H1 (cell line): ENCODE measurements around the gene PRG2. TPM values are rescaled to one million over a fixed set of nuclear protein-coding genes. Genes with fewer than 3 reads are reported as not detected.

ENCODE experiments used
- BCL11A ChIP-seq, 2 experiments: IDR thresholded peaks; one replicate each; pipeline ENCODE4 v1.6.1; 2011; ENCODE audit warnings: low read depth in 2 of 2, low read length in 2 of 2, mild to moderate bottlenecking in 2 of 2
- PHF8 ChIP-seq: fragments of 200-600 bp; sonication (generic); conservative IDR thresholded peaks from 2 replicates; pipeline ENCODE4 v1.7.1; 2012; ENCODE audit warnings: low read depth, mild to moderate bottlenecking, inconsistent platforms, low read length, moderate library complexity
- polyA plus RNA-seq, 7 experiments: library from polyadenylated mRNA; depleted of rRNA in 3 of 7; stranded (reverse) in 5 of 7; unstranded in 2 of 7; fragments of >200 nt in 5 of 7; fragments of 200-250 nt in 2 of 7; gene quantifications; 1 replicate in 5 of 7; 2 replicates in 1 of 7; 4 replicates in 1 of 7; pipeline versions ENCODE4 v1.2.1 to v1.2.3, GENCODE V29; 2011 to 2013; ENCODE audit warnings: missing spikeins in 2 of 7, mixed read lengths in 2 of 7
- total RNA-seq: library from RNA; stranded (reverse); fragmentation: NEBNext Ultra II Directional; extraction: Animal tissue kit (Norgen Biotek cat#: 25700); gene quantifications from 2 replicates; pipeline ENCODE4 v1.2.1, GENCODE V29; 2021
- TF ChIP-seq, protein P1 (sequence below): IDR thresholded peaks from 2 replicates; pipeline ENCODE4 v1.6.1; 2012; ENCODE audit warnings: low read length, inconsistent platforms

The PRG2 gene
- total and polyA plus RNA-seq, 2 of the 8 experiments (the other 6 are each of a cell fraction or from before 2014, with no cell fraction given) = 0.32 TPM; not detected in 1

DNA sequence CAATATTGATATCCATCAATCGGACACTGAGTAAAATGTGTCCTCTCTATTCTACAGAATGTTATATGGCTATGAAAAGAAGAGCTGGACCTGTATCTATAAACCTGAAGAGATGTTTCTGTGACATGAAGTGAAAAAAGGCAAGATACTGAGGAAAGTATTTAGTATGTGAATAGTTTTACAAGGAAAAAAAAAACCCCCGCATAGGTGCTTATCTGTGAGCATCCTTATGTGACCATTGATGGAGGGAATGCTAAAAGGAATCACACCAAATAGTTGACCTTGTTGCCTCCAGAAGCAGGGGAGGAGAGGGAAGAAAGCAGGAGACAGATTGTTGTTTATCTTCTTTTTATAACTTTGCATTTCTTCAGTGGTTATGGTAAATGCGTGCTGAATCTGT is 661 bp upstream of the PRG2 start (continued):
- TF ChIP-seq, protein P1, sequence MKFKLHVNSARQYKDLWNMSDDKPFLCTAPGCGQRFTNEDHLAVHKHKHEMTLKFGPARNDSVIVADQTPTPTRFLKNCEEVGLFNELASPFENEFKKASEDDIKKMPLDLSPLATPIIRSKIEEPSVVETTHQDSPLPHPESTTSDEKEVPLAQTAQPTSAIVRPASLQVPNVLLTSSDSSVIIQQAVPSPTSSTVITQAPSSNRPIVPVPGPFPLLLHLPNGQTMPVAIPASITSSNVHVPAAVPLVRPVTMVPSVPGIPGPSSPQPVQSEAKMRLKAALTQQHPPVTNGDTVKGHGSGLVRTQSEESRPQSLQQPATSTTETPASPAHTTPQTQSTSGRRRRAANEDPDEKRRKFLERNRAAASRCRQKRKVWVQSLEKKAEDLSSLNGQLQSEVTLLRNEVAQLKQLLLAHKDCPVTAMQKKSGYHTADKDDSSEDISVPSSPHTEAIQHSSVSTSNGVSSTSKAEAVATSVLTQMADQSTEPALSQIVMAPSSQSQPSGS = no peak
- no peak for TF ChIP-seq BCL11A (IDR thresholded peaks at IDR 0.05; ENCODE audit: low read depth in 2 of 2, low read length in 2 of 2)
- TF ChIP-seq PHF8 = no peak
